Uterus (tissue), 2 donors: ENCODE results near the gene ITPR1.

ENCODE experiments used
- CTCF ChIP-seq, 4 experiments: fragments of 200-600 bp in 2 of 4; fragments of 450-650 bp in 2 of 4; sonication (generic) in 2 of 4; IDR thresholded peaks; one replicate each; pipeline ENCODE4 v1.5.1; 2016 to 2019; ENCODE audit warnings: antibody characterized with exemption in 4 of 4, mild to moderate bottlenecking in 2 of 4, moderate library complexity in 1 of 4
- POLR2A ChIP-seq, 2 donors: fragments of 450-650 bp; IDR thresholded peaks; one replicate each; pipeline ENCODE4 v1.6.1; 2016; ENCODE audit warnings: antibody characterized with exemption in 2 of 2, mild to moderate bottlenecking in 1 of 2, moderate library complexity in 1 of 2

- no peak for TF ChIP-seq CTCF (IDR thresholded peaks at IDR 0.05)
- no peak for TF ChIP-seq POLR2A (IDR thresholded peaks at IDR 0.05)
These were observed 163.6 kb downstream of the ITPR1 start for GRCh38 chr3:4656626-4657328.
